Ascending aorta (tissue), 2 donors: ENCODE data around the gene C2CD3. TPM values are rescaled to one million over a fixed set of nuclear protein-coding genes. Genes with fewer than 3 reads are reported as not detected.

Source experiments
- DNase-seq, 2 donors: peaks; one replicate each; pipeline ENCODE4 v3.0.0-alpha.2; 2019; ENCODE audit warnings: low spot score in 2 of 2
- H3K27ac ChIP-seq, 2 donors: fragments of 200-600 bp; sonication (generic); one replicate each; pipeline ENCODE4 v1.5.1; 2016 to 2017; ENCODE audit warnings: mild to moderate bottlenecking in 1 of 2
- H3K27me3 ChIP-seq: fragments of 200-600 bp; sonication (generic); one replicate; pipeline ENCODE4 v1.5.1; 2017
- H3K36me3 ChIP-seq, 2 donors: fragments of 200-600 bp; sonication (generic); one replicate each; pipeline ENCODE4 v1.5.1; 2016
- H3K4me1 ChIP-seq, 2 donors: fragments of 200-600 bp; sonication (generic); one replicate each; pipeline ENCODE4 v1.5.1; 2016 to 2017; ENCODE audit warnings: mild to moderate bottlenecking in 1 of 2
- H3K4me3 ChIP-seq, 2 donors: fragments of 200-600 bp; sonication (generic); one replicate each; pipeline ENCODE4 v1.5.1; 2016 to 2017; ENCODE audit warnings: mild to moderate bottlenecking in 1 of 2
- H3K9me3 ChIP-seq, 2 donors: fragments of 200-600 bp; sonication (generic); one replicate each; pipeline ENCODE4 v1.5.1; 2016
- intact Hi-C: fragments of 100-400 bp; cut with DNase I; formaldehyde crosslinking; loops from one replicate; pipeline ENCODE4 v1.15.1; 2023
- total RNA-seq: library from RNA; depleted of rRNA; stranded (reverse); fragments of >200 nt; gene quantifications from one replicate; pipeline ENCODE4 v1.1.0, GENCODE V29; 2016
- TF ChIP-seq, protein P1 (sequence below), 3 experiments: fragments of 200-600 bp in 2 of 3; fragments of 450-650 bp in 1 of 3; sonication (generic) in 2 of 3; IDR thresholded peaks; one replicate each; pipeline ENCODE4 v1.5.1; 2016 to 2019; ENCODE audit warnings: antibody characterized with exemption in 3 of 3, mild to moderate bottlenecking in 1 of 3, moderate library complexity in 1 of 3

C2CD3 gene
- total RNA-seq, 1 donor from 2014 or later: 11.4 TPM

GRCh38 chr11:74043450-74043849 lies 127.4 kb downstream of the C2CD3 start:
- no peak overlapping the region for H3K27ac ChIP-seq
- DNase-seq: no peak
- H3K4me3 ChIP-seq: no peak overlapping the region
- TF ChIP-seq, protein P1, sequence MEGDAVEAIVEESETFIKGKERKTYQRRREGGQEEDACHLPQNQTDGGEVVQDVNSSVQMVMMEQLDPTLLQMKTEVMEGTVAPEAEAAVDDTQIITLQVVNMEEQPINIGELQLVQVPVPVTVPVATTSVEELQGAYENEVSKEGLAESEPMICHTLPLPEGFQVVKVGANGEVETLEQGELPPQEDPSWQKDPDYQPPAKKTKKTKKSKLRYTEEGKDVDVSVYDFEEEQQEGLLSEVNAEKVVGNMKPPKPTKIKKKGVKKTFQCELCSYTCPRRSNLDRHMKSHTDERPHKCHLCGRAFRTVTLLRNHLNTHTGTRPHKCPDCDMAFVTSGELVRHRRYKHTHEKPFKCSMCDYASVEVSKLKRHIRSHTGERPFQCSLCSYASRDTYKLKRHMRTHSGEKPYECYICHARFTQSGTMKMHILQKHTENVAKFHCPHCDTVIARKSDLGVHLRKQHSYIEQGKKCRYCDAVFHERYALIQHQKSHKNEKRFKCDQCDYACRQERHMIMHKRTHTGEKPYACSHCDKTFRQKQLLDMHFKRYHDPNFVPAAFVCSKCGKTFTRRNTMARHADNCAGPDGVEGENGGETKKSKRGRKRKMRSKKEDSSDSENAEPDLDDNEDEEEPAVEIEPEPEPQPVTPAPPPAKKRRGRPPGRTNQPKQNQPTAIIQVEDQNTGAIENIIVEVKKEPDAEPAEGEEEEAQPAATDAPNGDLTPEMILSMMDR (IDR thresholded peaks at IDR 0.05): no peak
- no peaks in the 10 kb centered on the region for H3K27me3 ChIP-seq
- no peaks in the 10 kb centered on the region for H3K9me3 ChIP-seq
- H3K4me1 ChIP-seq: no peaks in the 10 kb centered on the region
- peaks cover 19 to 34% of the 10 kb centered on the region in 2 donors for H3K36me3 ChIP-seq
- intact Hi-C loops: no loop called here

DNA sequence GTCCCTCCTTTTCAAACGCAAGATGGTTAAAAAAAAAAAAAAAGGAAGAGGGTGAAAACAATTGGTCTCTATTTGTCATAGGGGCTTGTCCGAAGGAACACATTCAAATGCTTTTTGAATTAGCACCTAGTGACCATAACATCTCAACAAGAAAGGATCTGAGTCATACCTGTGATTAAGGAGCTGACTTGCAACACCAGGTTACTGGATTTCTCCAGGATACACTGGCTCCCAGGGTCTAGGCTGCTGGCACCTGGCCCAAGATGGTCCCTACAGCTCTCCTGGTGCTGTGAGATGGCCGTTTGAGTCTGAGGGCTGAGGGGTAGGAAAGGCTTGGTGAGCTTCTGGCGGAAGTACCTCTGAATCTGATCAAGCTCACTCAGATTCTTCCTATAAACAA lies 133.5 kb downstream of the C2CD3 start:
- no peak overlapping the region for H3K4me3 ChIP-seq
- no peak for DNase-seq
- TF ChIP-seq, protein P1 (IDR thresholded peaks at IDR 0.05): no peak
- intact Hi-C loops: no loop called here
- no peaks in the 10 kb centered on the region for H3K4me1 ChIP-seq
- H3K27me3 ChIP-seq: no peaks in the 10 kb centered on the region
- peaks cover 39 to 50% of the 10 kb centered on the region in 2 donors for H3K36me3 ChIP-seq
- no peaks in the 10 kb centered on the region for H3K9me3 ChIP-seq
- H3K27ac ChIP-seq: no peak overlapping the region

- peaks cover 30 to 48% of the 10 kb centered on the region in 2 donors for H3K36me3 ChIP-seq
- DNase-seq: no peak
- intact Hi-C loops: no loop called here
These were observed 135.5 kb downstream of the C2CD3 start for GRCh38 chr11:74035264-74035663.

GRCh38 chr11:74033046-74033445 lies 137.8 kb downstream of the C2CD3 start:
- H3K36me3 ChIP-seq: peaks cover 20 to 48% of the 10 kb centered on the region in 2 donors
- H3K27me3 ChIP-seq: no peaks in the 10 kb centered on the region
- DNase-seq: no peak

More at GRCh38 chr11:74035264-74035663, 135.5 kb downstream of the C2CD3 start:
- H3K4me3 ChIP-seq: no peak overlapping the region
- TF ChIP-seq, protein P1 (IDR thresholded peaks at IDR 0.05): no peak
- H3K4me1 ChIP-seq: no peaks in the 10 kb centered on the region
- H3K27me3 ChIP-seq: no peaks in the 10 kb centered on the region
- H3K27ac ChIP-seq: peak overlapping the region in 1 of 2 donors; percentile 39
- no peaks in the 10 kb centered on the region for H3K9me3 ChIP-seq

GRCh38 chr11:74030723-74031676 lies 139.8 kb downstream of the C2CD3 start:
- Histone ChIP-seq H3K9me3 (no peaks in the 10 kb centered on the region), H3K4me3 (no peak overlapping the region), H3K27me3 (no peaks in the 10 kb centered on the region), H3K27ac (no peak overlapping the region), H3K36me3 (peaks cover 17 to 36% of the 10 kb centered on the region in 2 donors), H3K4me1 (no peaks in the 10 kb centered on the region)
- intact Hi-C loops: no loop called here
- TF ChIP-seq, protein P1 (IDR thresholded peaks at IDR 0.05): no peak
- no peak for DNase-seq

More at GRCh38 chr11:74033046-74033445, 137.8 kb downstream of the C2CD3 start:
- Histone ChIP-seq H3K4me3 (no peak overlapping the region), H3K27ac (no peak overlapping the region), H3K9me3 (no peaks in the 10 kb centered on the region), H3K4me1 (no peaks in the 10 kb centered on the region)
- TF ChIP-seq, protein P1 (IDR thresholded peaks at IDR 0.05): no peak
- intact Hi-C loops: no loop called here
